IPS-15b (cell line): ENCODE results near the gene VAT1L.

ENCODE experiments used
- H3K27me3 ChIP-seq: one replicate; pipeline ENCODE4 v1.6.1; 2013; ENCODE audit warnings: low read length; ENCODE audit not compliant: control insufficient read depth, insufficient read depth
- H3K36me3 ChIP-seq: one replicate; pipeline ENCODE4 v1.6.1; 2013; ENCODE audit warnings: low read length; ENCODE audit not compliant: control insufficient read depth, insufficient read depth
- H3K4me1 ChIP-seq: one replicate; pipeline ENCODE4 v1.6.1; 2013; ENCODE audit warnings: mild to moderate bottlenecking, low read length; ENCODE audit not compliant: control insufficient read depth, insufficient read depth
- H3K4me3 ChIP-seq: one replicate; pipeline ENCODE4 v1.5.1; 2013; ENCODE audit warnings: low read depth, low read length
- H3K9ac ChIP-seq: one replicate; pipeline ENCODE4 v1.6.1; 2013; ENCODE audit warnings: low read depth, mild to moderate bottlenecking, low read length
- H3K9me3 ChIP-seq: one replicate; pipeline ENCODE4 v1.6.1; 2013; ENCODE audit warnings: mild to moderate bottlenecking, low read length; ENCODE audit not compliant: control insufficient read depth, insufficient read depth

Gene VAT1L

DNA sequence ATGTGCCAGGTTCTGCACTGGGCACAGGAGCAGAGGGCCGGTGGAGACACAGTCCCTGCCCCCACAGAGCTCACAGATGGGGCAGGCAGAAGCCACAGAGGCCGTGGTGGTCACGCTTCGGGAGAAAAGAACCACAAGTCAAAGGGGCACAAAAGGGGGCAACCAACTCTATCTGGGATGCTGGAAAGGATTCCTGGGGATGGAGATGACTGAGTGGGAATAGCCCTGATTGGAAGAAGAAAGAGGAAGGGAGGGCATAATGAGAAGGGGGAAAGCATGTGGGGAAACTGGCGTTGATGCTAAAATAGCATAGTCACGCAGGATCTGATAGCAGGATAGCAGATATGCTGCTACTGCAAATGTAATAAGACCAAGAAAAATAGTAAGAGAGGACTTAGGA lies 69.7 kb downstream of the VAT1L start:
- H3K9ac ChIP-seq, result no peak overlapping the region
- H3K4me3 ChIP-seq, result no peak overlapping the region
- H3K36me3 ChIP-seq, result no peaks in the 10 kb centered on the region
- H3K27me3 ChIP-seq, result no peaks in the 10 kb centered on the region
- H3K4me1 ChIP-seq, result peaks cover 12% of the 10 kb centered on the region
- no peaks in the 10 kb centered on the region for H3K9me3 ChIP-seq

GRCh38 chr16:77859493-77860232 lies 71.3 kb downstream of the VAT1L start:
- Histone ChIP-seq H3K9me3 (no peaks in the 10 kb centered on the region), H3K4me1 (peaks cover 12% of the 10 kb centered on the region), H3K9ac (no peak overlapping the region), H3K27me3 (no peaks in the 10 kb centered on the region), H3K4me3 (no peak overlapping the region), H3K36me3 (no peaks in the 10 kb centered on the region)

- H3K27me3 ChIP-seq, result no peaks in the 10 kb centered on the region
These were observed 72.6 kb downstream of the VAT1L start for GRCh38 chr16:77860953-77861352.

DNA sequence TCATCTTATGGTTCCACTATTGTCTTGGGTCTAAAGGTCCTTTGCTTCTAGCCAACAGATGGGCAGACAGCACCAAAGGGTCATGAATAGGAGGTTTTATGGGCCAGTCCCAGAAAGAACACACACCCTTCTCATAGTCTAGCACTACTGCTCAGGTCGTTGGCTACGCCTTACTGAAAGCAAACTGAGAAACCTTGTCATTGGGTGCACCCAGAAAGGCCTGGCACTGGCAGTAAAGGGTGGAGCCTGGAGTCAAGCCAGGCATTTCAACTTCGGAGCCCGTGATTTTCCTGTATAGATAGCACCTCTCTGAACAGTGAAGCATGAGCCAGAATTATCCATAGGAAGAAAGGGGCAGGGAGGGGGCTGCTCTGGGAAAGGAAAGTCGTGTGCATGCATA lies 74.9 kb downstream of the VAT1L start:
- H3K9ac ChIP-seq, result no peak overlapping the region
- no peaks in the 10 kb centered on the region for H3K9me3 ChIP-seq
- no peaks in the 10 kb centered on the region for H3K4me1 ChIP-seq
- no peaks in the 10 kb centered on the region for H3K27me3 ChIP-seq
- no peaks in the 10 kb centered on the region for H3K36me3 ChIP-seq
- H3K4me3 ChIP-seq, result no peak overlapping the region

More at GRCh38 chr16:77860953-77861352, 72.6 kb downstream of the VAT1L start:
- H3K4me1 ChIP-seq, result peaks cover 11% of the 10 kb centered on the region
- no peaks in the 10 kb centered on the region for H3K9me3 ChIP-seq
- H3K9ac ChIP-seq, result no peak overlapping the region
- H3K36me3 ChIP-seq, result no peaks in the 10 kb centered on the region
- no peak overlapping the region for H3K4me3 ChIP-seq

- H3K9ac ChIP-seq, result no peak overlapping the region
- no peaks in the 10 kb centered on the region for H3K36me3 ChIP-seq
- H3K4me3 ChIP-seq, result no peak overlapping the region
- no peaks in the 10 kb centered on the region for H3K9me3 ChIP-seq
- no peaks in the 10 kb centered on the region for H3K27me3 ChIP-seq
- H3K4me1 ChIP-seq, result no peaks in the 10 kb centered on the region
These were observed 78.4 kb downstream of the VAT1L start for GRCh38 chr16:77866752-77867151.

DNA sequence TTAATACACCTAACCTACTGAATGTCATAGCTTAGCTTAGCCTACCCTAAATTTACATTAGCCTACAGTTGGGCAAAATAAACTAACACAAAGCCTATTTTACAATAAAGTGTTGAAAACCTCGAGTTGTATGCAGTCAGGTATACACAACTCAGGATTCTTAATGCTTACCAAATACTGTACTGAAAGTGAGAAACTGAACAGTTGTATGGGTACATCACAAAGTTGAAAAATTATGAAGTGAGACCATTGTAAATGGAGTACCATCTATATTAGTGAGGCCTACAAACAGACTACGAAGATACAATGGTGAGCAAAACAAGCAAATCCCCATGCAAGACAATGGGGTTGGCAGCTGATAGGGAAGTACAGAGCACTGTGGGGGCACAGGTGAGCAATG lies 79.7 kb downstream of the VAT1L start:
- H3K4me3 ChIP-seq, result no peak overlapping the region
- no peaks in the 10 kb centered on the region for H3K9me3 ChIP-seq
- H3K27me3 ChIP-seq, result no peaks in the 10 kb centered on the region
- H3K36me3 ChIP-seq, result no peaks in the 10 kb centered on the region
- no peaks in the 10 kb centered on the region for H3K4me1 ChIP-seq
- no peak overlapping the region for H3K9ac ChIP-seq

GRCh38 chr16:77868478-77868877 lies 80.1 kb downstream of the VAT1L start:
- Histone ChIP-seq H3K9ac (no peak overlapping the region), H3K36me3 (no peaks in the 10 kb centered on the region), H3K27me3 (no peaks in the 10 kb centered on the region), H3K4me3 (no peak overlapping the region), H3K9me3 (no peaks in the 10 kb centered on the region), H3K4me1 (no peaks in the 10 kb centered on the region)

- Histone ChIP-seq H3K9me3 (no peaks in the 10 kb centered on the region), H3K4me3 (no peak overlapping the region), H3K9ac (no peak overlapping the region), H3K27me3 (no peaks in the 10 kb centered on the region), H3K36me3 (no peaks in the 10 kb centered on the region), H3K4me1 (no peaks in the 10 kb centered on the region)
These were observed 81.8 kb downstream of the VAT1L start for GRCh38 chr16:77869997-77870813.

- Histone ChIP-seq H3K4me3 (no peak overlapping the region), H3K9me3 (no peaks in the 10 kb centered on the region), H3K27me3 (no peaks in the 10 kb centered on the region), H3K4me1 (no peaks in the 10 kb centered on the region), H3K36me3 (no peaks in the 10 kb centered on the region), H3K9ac (no peak overlapping the region)
These were observed 83.6 kb downstream of the VAT1L start for GRCh38 chr16:77871932-77872331.

DNA sequence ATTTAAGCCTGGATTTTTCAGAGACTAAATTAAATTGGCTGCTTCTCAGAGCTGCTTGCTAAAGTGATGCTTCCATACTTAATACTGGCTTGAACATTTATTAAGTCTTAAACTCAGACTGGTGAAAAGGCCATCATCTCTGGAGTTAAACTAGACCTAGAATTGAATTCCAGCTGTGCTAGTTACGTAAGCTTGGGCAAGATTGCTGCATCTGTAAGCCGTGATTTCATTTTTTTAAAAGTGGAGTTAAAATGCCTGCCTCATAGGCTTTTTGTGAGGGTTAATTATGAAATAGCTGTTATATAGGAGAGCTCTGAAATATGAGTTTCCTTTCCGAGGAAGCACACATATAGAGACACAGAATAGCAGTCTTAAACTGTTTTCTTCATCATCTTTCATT lies 84.7 kb downstream of the VAT1L start:
- no peak overlapping the region for H3K4me3 ChIP-seq
- H3K9me3 ChIP-seq, result no peaks in the 10 kb centered on the region
- H3K9ac ChIP-seq, result no peak overlapping the region
- H3K36me3 ChIP-seq, result no peaks in the 10 kb centered on the region
- H3K4me1 ChIP-seq, result no peaks in the 10 kb centered on the region
- H3K27me3 ChIP-seq, result no peaks in the 10 kb centered on the region

- H3K27me3 ChIP-seq, result no peaks in the 10 kb centered on the region
- H3K4me1 ChIP-seq, result no peaks in the 10 kb centered on the region
- H3K9ac ChIP-seq, result no peak overlapping the region
- no peaks in the 10 kb centered on the region for H3K9me3 ChIP-seq
- H3K36me3 ChIP-seq, result peaks cover 3% of the 10 kb centered on the region
- H3K4me3 ChIP-seq, result no peak overlapping the region
These were observed 86.0 kb downstream of the VAT1L start for GRCh38 chr16:77874347-77874746.

DNA sequence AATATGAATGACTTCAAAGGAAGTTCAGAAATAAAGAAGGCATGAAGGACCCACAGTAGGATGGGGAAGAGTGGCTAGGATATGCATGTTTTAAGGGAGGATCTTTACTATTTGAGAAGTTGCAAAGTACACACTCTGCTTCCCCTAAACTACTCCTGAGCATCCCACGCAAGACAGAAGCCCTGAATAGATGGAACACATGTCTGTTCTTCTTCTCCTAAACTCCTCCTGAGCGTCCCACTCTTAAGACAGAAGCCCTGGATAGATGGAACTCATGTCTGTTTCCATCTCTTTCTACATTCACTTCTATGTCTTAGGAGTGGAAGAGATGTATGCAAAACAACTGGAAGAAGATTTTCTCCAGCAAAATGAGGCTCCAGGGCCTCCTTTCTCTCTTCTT lies 88.4 kb downstream of the VAT1L start:
- H3K4me1 ChIP-seq, result no peaks in the 10 kb centered on the region
- no peaks in the 10 kb centered on the region for H3K27me3 ChIP-seq
- H3K36me3 ChIP-seq, result peaks cover 3% of the 10 kb centered on the region
- no peaks in the 10 kb centered on the region for H3K9me3 ChIP-seq
- no peak overlapping the region for H3K9ac ChIP-seq
- no peak overlapping the region for H3K4me3 ChIP-seq
